Activated T-cell treated with anti-CD3 and anti-CD28 coated beads, Interleukin-2, amount 50 U/mL, for 48 hours (primary cell): ENCODE measurements around the gene ARHGEF10L.
"Not testable (repeated sequence)": the region's sequence is repeated elsewhere in the genome, so short reads cannot be mapped to it uniquely, and the experiment has no call there.

Source experiments
- DNase-seq, 2 experiments: peaks; one replicate each; pipeline ENCODE4 v3.0.0-alpha.2; 2020

Gene ARHGEF10L, protein sequence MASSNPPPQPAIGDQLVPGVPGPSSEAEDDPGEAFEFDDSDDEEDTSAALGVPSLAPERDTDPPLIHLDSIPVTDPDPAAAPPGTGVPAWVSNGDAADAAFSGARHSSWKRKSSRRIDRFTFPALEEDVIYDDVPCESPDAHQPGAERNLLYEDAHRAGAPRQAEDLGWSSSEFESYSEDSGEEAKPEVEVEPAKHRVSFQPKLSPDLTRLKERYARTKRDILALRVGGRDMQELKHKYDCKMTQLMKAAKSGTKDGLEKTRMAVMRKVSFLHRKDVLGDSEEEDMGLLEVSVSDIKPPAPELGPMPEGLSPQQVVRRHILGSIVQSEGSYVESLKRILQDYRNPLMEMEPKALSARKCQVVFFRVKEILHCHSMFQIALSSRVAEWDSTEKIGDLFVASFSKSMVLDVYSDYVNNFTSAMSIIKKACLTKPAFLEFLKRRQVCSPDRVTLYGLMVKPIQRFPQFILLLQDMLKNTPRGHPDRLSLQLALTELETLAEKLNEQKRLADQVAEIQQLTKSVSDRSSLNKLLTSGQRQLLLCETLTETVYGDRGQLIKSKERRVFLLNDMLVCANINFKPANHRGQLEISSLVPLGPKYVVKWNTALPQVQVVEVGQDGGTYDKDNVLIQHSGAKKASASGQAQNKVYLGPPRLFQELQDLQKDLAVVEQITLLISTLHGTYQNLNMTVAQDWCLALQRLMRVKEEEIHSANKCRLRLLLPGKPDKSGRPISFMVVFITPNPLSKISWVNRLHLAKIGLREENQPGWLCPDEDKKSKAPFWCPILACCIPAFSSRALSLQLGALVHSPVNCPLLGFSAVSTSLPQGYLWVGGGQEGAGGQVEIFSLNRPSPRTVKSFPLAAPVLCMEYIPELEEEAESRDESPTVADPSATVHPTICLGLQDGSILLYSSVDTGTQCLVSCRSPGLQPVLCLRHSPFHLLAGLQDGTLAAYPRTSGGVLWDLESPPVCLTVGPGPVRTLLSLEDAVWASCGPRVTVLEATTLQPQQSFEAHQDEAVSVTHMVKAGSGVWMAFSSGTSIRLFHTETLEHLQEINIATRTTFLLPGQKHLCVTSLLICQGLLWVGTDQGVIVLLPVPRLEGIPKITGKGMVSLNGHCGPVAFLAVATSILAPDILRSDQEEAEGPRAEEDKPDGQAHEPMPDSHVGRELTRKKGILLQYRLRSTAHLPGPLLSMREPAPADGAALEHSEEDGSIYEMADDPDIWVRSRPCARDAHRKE (N-terminal part only)

DNA sequence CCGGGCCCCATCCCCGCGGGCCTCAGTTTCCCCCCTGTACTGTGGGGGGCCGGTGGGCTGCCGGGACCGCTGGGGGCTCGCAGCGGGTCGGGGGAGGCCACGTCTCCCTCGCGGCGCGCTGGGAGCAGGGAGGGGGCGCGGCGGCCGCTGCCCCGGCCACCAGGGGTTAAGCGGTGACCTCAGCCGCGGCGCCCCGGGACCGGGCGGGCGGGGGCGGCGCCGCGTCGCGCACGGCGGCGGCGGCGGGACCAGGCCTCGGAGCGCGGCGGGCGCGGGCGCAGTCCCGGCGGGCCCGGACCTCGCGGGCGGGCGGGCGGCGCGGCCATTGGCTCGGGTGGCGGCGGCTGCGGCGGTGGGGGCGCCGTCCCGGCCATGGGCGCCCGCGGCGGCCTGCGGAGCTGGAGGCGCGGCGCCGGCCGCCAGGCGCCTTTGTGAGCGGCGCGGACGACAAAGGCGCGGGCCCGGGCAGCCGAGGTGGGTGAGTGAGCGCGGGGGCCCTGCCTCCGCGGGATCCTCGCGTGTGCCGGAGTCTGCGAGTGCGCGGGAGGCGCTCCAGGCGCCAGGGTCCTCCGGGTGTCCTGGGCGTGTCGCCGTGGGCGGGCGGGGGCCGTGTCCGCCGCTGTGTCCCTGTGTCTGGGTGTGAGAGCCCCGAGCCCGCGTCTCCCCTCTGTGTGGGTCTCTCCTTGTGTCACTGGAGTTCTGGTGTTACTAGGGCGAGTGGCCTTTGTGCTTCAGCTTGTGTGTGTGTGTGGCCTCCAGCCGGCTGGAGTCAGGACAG lies at the start of gene ARHGEF10L:
Gene ARHGEF10L, plus strand, starts transcription at position 222 of the 778 bp plus-strand sequence. CDS start 40,898 bp downstream, outside the sequence.
- DNase-seq, result no peak

DNA sequence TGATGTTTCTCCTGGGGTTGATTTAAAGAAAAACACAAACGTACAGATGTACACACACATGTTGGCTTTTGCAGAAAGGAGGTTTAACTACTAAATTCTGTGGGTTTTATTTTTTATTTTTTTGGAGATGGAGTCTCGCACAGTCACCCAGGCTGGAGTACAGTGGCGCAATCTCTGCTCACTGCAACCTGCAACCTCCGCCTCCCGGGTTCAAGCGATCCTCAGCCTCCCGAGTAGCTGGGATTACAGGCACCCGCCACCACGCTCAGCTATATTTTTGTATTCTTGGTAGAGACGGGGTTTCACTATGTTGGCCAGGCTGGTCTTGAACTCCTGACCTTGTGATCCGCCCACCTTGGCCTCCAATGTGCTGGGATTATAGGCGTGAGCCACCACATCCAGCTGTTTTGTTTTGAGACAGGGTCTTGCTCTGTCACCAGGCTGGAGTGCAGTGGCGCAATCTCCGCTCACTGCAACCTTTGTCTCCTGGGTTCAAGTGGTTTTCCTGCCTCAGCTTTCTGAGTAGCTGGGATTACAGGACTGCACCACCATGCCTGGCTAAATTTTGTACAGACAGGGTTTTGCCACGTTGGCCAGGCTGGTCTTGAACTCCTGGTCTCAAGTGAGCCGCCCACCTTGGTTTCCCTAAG lies 49.6 kb upstream of the ARHGEF10L start:
- not testable (repeated sequence) for DNase-seq

DNA sequence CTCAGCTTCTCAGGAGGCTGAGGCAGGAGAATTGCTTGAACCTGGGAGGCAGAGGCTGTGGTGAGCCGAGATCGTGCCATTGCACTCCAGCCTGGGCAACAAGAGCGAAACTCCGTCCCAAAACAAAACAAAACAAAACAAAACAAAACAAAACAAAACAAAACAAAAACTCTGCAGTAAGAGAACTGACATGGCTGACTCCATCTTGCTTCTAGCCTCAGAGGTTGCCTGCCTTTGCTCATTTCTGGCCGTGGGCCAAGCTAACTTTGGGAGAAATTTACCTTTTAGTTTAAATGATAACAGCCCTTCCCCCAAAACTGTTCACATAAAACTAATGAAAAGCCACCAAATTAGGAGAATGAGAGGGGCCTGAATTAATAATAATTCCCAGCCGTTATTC lies 48.8 kb upstream of the ARHGEF10L start:
- not testable (repeated sequence) for DNase-seq

DNA sequence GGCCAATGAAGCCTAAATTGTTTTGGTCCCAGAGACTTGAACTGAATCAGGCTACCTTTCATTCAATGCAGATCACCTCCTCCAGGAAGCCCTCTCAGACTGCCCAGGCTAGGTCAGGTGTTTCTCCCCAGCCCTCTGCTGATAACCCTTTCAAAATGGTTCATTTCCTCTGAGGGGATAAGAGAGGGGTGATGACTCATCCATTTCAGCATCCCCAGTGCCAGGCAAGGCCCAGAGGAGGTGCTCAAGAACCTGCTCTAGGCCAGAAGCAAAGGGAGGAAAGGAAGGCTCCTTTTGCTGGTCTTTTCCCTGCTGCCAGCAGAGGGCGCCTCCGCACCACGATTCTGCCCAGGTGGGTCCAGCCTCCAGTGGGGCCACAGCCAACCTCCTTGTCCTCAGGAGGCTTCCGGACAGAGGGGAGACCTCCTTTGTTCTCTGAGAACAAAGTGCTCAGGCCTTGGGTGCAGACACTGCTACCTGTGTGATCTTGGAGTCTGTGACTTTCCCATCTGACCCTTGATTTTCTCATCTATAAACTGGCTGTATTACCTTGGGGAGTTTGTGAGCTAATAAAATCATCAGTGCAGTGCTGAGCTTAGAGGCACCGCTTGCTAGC lies 45.3 kb upstream of the ARHGEF10L start:
- peak; percentile 79 to 81 for DNase-seq

DNA sequence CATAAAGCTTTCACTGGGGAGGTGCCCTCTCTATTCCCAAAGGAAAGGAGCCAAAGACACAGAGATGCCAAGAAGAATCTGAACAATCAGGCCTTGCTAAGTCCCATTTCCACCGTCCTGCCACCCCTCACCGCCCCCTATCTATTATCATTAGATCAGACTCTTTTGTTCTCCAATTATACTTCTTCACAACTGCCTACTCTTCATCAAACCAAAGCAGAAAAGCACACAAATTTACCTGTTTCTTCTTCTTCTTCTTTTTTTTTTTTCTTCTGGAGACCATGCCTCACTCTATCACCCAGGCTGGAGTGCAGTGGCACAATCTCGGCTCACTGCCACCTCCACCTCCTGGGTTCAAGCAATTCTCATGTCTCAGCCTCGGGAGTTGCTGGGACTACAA lies 43.1 kb upstream of the ARHGEF10L start:
- no peak for DNase-seq

DNA sequence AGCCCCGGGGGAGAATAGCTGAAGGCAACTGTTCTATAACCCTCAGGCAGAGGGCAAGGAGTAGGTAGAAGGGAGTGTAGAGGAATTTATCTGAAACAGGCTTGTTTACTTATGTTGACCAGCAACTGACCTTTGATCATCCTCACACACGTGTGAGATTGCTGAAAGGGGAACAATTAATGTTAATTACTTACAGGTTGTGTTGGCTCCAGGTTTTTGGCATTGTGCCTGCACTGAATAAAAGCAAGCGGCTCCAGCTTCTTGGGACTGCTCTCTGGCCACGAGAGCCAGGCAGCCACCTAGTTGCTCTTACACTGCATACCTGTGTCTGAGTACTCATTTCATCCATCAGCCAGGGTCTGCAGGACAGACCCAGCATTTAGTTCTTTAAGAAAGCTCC lies 41.3 kb upstream of the ARHGEF10L start:
- no peak for DNase-seq

DNA sequence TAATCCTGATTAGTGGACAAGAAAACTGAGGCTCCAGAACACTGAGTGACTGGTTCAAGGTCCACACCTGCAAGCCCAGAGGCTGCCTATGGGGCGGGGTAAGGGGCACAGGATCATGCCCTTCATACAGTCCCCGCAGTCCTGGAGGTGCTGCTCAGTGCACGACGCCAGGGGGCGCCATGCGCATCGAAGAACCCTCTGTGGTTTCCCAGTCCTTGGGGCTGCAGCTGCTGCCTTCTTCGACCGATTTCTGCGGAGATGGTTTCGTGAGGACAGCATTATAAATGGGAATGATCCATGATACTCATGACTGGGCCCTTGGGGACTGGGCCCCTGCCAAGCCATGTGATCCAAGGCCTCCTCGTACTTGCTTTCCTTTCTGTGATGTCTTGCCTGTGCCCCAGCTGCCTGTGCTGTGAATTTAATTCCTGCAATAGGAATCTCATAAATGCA lies 37.1 kb upstream of the ARHGEF10L start:
- peak; percentile 72 to 77 for DNase-seq

DNA sequence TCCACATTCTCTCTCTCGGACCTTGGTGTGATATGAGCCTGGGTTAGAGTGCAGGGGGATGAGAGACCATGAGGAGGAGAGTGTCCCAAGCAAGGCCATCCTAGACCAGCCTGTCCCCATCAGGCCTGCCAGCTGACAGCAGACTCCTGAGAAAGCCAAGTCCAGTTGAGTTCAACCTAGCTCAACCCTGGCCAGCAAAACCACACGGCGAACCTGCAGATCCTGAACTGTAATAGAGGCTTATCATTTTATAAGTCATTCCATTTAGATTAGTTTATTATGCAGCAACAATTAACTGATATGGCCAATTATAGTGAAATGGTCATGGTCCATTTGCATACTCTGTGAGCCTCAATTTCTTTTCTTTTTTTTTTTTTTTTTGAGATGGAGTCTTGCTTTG lies 36.4 kb upstream of the ARHGEF10L start:
- DNase-seq, result no peak

DNA sequence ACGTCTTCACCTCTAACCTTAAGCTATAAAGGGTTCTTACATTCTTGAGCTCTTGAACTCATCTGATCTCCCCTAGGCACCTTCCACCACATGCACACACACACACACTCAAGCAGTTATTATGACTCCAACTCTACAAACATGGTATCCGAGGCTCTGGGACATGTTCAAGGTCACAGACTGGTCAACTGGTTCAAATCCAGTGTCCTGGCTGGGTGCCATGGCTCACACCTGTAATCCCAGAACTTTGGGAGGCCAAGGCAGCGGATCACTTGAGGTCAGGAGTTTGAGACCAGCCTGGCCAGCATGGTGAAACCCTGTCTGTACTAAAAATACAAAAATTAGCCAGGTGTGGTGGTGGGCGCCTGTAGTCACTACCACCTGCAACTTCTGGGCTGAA lies 32.3 kb upstream of the ARHGEF10L start:
- DNase-seq, result not testable (repeated sequence)

DNA sequence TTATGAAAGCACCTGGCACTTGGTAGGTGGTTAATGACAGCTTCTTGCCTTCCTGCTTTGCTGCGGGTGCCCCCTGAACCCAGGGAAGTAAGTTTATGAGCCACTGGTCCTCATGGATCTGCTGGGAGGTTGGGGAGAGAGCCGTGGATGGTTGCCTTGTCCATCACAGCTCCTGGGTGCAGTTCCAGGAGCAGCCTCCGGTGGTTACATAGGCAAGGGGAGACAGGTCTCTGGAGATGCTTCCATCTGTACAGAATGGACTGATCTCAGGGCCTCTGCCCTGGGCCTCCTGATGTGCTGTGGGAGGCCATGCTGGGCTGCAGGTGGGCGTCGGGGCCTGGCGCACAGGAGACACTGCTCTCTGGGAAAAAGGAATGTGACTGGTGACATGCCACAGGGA lies 31.6 kb upstream of the ARHGEF10L start:
- DNase-seq, result no peak

DNA sequence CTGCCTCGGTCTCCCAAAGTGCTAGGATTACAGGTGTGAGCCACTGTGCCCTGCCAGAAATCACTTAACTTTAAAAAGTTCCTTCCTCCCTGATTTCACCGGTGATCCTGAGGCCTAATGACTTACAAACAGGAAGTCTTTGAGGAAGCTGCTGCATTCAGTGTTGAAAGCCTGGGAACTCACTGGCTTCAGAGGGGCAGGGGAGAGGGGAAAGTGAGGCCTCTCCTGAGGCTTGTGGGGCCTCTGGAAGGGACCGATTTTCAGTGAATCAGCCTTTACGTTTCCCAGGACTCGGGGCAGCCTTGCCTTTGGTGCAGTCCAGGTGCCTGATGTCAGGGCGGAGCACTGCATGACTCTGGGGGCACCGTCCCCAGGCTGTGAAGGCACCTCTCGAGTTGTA lies 30.1 kb upstream of the ARHGEF10L start:
- DNase-seq, result no peak

DNA sequence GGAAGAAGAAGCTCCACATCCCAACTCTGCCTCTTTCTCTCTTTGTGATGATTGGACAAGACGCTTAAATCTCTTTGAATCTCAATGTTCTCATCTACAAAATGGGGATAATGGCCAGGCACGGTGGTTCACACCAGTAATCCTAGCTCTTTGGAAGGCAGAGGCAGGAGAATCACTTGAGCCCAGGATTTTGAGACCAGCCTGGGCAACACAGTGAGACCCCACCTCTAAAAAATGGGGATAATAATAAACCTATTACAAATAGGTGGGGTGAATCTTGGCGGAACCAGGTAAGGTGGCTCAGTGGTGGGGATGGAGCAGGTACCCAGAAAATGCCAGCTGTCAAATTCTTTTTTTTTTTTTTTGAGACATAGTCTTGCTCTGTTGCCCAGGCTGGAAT lies 29.4 kb upstream of the ARHGEF10L start:
- DNase-seq, result no peak

DNA sequence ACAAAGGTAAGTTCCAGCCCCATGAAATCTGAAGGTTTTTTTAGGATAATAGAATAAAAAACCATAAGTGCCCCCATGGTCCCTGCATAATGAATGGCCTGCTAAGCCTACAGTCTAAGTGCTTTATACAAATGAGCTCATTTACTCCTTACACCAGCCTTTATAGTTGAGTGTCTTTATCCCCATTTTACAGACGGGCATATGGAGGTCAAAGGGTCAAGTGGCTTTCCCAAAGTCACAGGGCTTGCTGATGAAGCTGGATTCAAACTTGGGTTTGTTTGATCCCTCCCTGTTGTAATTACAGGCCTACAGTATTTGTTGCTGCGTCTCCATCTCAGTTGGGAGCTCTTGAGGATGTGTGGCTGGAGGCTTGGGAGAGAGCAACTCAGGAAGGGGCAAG lies 28.3 kb upstream of the ARHGEF10L start:
- DNase-seq, result no peak

DNA sequence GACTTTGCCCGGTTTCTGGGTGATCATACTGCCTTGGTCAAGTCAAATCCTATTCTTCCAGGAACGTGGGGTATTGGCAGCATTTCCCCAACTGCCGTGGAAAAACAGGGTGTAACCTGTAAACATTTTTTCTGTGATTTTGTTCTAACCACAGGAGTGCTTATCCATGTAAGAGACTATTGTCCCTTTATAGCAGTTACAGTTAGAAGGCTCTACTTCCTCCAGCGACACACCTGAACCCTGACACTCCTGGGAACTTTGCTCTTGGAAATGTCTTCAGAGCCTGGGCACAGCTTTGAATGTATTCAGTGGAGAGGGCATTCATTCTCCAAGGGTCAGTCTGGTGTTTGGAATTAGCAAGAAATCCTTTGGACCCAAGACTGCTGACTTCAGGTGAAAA lies 26.4 kb upstream of the ARHGEF10L start:
- no peak for DNase-seq

DNA sequence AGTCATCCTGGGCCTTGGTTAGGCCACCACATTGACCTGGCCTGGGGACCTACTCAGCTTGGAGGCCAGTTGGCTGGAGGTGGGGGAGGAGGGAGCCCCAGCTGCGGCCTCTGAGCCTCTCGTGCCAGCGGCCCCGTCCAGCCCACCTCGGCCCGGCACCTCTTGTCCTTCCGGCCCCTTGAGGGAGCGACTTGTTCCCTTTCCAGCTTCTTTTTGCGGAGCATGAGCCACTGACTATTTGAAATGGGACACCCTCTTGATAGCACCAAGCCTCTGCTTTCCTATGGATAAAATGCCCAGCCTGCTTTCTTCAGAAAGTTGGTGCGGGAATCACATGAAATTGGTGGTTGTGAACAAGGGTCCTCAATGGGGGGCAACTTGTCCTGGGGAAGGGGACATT lies 24.7 kb upstream of the ARHGEF10L start:
- DNase-seq, result no peak

DNA sequence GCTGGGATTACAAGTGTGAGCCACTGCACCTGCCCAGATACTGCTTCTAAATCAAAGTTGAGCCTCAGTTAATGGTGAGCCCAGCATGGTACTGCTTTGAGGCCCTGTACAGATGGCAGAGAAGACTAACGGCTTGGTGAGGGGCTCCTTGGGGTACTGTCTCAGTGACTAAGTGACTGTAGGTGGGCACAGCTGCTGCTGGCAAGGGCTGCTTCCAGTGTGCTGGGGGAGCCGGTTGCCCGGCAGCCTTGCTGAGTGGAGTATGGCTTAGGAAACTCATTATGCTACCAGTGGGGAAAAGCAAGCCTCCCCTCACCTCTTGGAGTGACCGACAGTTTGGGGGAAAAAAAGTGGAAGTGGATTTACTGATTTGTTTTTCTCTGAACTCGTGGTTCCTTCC lies 23.6 kb upstream of the ARHGEF10L start:
- no peak for DNase-seq

DNA sequence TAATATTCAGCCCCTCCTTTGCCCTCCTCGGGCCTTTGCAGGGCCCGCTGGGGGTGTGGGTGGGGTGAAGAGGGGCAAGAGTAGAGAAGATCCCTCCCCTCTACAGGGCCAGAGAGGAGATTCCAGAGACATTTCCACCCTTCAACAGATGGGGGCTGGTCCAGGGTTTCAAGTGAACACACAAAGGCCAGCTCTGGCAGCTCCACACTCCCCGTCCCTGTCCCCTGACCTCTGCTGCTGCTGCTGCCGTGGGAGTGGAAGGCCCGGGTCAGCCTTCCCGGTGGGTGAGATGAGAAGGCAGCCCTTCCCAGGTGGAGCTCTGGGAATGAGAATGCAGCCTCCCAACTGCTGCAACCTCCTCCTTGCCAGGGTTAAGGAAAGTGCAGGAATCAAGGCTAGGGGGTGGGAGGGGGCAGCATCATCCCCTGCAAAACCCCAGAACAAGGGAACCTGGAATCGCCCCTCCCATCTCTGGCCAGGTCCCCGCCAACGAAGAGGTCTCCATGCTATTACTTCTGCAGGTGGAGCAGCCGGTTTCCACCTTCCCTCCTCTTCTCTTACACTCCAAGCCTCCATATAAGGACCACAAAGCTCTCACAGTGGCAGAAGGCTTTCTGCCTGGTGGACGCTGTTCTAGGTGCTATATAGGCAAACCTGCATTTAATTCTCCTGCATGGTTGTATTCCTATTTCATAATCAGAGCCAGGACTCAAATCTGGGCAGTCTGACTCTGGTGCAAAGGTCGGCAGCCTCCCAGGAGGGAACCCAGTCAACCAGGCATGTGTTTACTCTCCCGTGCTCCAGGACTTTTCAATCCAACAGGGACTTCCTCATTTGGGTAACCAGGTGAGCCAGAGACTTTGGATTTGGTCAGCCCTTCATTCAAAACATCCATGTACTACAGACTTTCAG lies 22.9 kb upstream of the ARHGEF10L start:
- DNase-seq, result no peak

DNA sequence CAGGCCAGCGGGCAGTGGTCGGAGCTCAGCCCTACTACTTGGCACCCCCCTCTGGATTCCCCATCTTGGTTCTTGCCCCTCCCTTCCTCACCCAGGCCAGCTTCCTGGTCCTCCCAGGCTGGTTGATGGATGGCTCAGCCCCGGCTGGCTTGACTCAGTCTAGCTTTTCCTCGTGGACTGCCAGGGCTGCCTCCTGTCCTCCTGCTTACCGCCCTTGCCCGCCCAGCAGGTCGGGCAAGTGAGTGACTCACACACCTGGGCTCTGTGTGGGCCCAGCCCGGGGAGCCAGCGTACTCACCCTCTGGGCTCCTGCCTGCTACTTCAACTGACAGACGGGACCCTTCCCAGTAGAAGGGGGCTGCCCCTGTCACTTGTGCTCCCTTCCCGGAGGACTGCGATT lies 19.5 kb upstream of the ARHGEF10L start:
- DNase-seq, result no peak

DNA sequence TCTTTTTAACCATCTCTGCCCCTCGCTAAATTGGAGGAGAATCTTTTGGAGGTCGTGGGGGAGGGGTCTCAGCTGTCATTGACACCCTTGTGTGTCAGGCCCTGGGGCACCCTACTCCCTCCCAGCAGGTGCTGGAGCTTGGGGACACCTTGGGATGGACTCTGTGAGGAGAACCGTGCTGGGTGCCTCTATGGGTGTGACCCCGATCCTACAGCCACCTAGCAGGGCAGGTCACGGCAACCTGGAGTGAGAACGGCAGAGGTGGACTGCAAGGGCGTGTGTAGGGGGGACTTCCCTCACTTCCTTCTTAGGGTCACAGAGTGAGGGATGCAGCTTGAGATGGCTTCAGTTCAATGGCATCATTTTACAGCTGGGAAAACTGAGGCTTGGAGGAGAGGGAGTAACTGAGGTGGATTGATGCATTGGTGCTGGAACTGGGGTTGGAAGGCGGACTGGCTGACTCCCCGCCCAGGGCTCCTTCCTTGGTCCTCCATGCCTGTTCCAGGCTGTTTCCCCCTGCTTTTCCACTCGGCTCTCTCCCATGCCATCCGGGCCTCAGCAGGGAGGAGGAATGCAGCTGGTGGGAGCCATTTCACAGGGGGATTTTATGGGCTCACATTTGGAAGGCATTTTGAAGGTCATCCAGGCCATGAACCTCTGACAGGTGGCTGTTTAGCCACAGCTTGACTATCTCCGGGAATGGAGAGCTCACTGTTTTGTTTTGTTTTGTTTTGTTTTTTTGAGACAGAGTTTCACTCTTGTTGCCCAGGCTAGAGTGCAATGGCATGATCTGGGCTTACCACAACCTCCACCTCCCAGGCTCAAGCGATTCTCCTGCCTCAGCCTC lies 18.8 kb upstream of the ARHGEF10L start:
- no peak for DNase-seq
